Liver (tissue), 9 donors: ENCODE measurements around the gene F8. TPM values are rescaled to one million over a fixed set of nuclear protein-coding genes. Genes with fewer than 3 reads are reported as not detected.

ENCODE experiments used
- DNase-seq: peaks from one replicate; pipeline ENCODE4 v3.0.0-alpha.2; 2017; ENCODE audit warnings: low spot score
- H3K27ac ChIP-seq, 2 donors: one replicate each; pipeline ENCODE4 v1.7.0; 2013; ENCODE audit warnings: inconsistent platforms in 2 of 2, low read length in 2 of 2, control low read depth in 1 of 2, low read depth in 1 of 2, mild to moderate bottlenecking in 1 of 2
- H3K27me3 ChIP-seq, 4 donors: one replicate each; pipeline versions ENCODE4 v1.6.1 to v1.7.0; 2013; ENCODE audit warnings: low read length in 3 of 4, inconsistent platforms in 1 of 4, mild to moderate bottlenecking in 1 of 4, moderate library complexity in 1 of 4; ENCODE audit not compliant: control insufficient read depth in 4 of 4, insufficient read depth in 4 of 4
- H3K36me3 ChIP-seq, 4 donors: one replicate each; pipeline versions ENCODE4 v1.6.1 to v1.7.0; 2013; ENCODE audit warnings: low read length in 3 of 4, mild to moderate bottlenecking in 3 of 4, low read depth in 1 of 4, moderate library complexity in 1 of 4; ENCODE audit not compliant: control insufficient read depth in 4 of 4, insufficient read depth in 3 of 4
- H3K4me1 ChIP-seq, 4 donors: one replicate each; pipeline versions ENCODE4 v1.6.1 to v1.7.0; 2013; ENCODE audit warnings: low read length in 3 of 4, mild to moderate bottlenecking in 3 of 4, moderate library complexity in 1 of 4; ENCODE audit not compliant: control insufficient read depth in 4 of 4, insufficient read depth in 4 of 4
- H3K4me3 ChIP-seq, 3 donors: one replicate each; pipeline versions ENCODE4 v1.6.1 to v1.7.0; 2013; ENCODE audit warnings: low read length in 3 of 3, control low read depth in 1 of 3, low read depth in 1 of 3, mild to moderate bottlenecking in 1 of 3
- H3K9ac ChIP-seq, 2 donors: one replicate each; pipeline ENCODE4 v1.7.0; 2013; ENCODE audit warnings: low read length in 2 of 2, mild to moderate bottlenecking in 2 of 2, moderate library complexity in 2 of 2, control low read depth in 1 of 2, low read depth in 1 of 2
- H3K9me3 ChIP-seq, 4 donors: one replicate each; pipeline versions ENCODE4 v1.6.1 to v1.7.0; 2013; ENCODE audit warnings: low read length in 3 of 4; ENCODE audit not compliant: control insufficient read depth in 4 of 4
- EGR1 ChIP-seq, 2 donors: IDR thresholded peaks; 2 replicates each; pipeline ENCODE4 v1.6.1; 2016 to 2018; ENCODE audit warnings: antibody characterized with exemption in 2 of 2, low read depth in 2 of 2
- FOXA1 ChIP-seq: IDR thresholded peaks from 2 replicates; pipeline ENCODE4 v1.6.1; 2016; ENCODE audit warnings: antibody characterized with exemption
- FOXA2 ChIP-seq: IDR thresholded peaks from 2 replicates; pipeline ENCODE4 v1.6.1; 2016; ENCODE audit warnings: antibody characterized with exemption
- GABPA ChIP-seq, 2 donors: IDR thresholded peaks in 1 of 2; conservative IDR thresholded peaks in 1 of 2; 2 replicates each; pipeline ENCODE4 v1.6.1; 2016; ENCODE audit warnings: antibody characterized with exemption in 2 of 2, mild to moderate bottlenecking in 1 of 2, moderate library complexity in 1 of 2
- HNF4G ChIP-seq: IDR thresholded peaks from 2 replicates; pipeline ENCODE4 v1.6.1; 2016; ENCODE audit warnings: antibody characterized with exemption
- JUND ChIP-seq, 2 donors: IDR thresholded peaks; 2 replicates each; pipeline ENCODE4 v1.6.1; 2016; ENCODE audit warnings: antibody characterized with exemption in 2 of 2
- NR2F2 ChIP-seq: IDR thresholded peaks from 2 replicates; pipeline ENCODE4 v1.6.1; 2016; ENCODE audit warnings: antibody characterized with exemption
- RAD21 ChIP-seq, 2 donors: IDR thresholded peaks; 2 replicates each; pipeline ENCODE4 v1.6.1; 2016; ENCODE audit warnings: antibody characterized with exemption in 2 of 2, mild to moderate bottlenecking in 2 of 2
- REST ChIP-seq: IDR thresholded peaks from 2 replicates; pipeline ENCODE4 v1.6.1; 2016; ENCODE audit warnings: antibody characterized with exemption, mild to moderate bottlenecking
- RXRA ChIP-seq, 2 donors: IDR thresholded peaks; 2 replicates each; pipeline ENCODE4 v1.6.1; 2017 to 2018; ENCODE audit warnings: antibody characterized with exemption in 2 of 2, mild to moderate bottlenecking in 1 of 2
- SP1 ChIP-seq: IDR thresholded peaks from 2 replicates; pipeline ENCODE4 v1.6.1; 2018; ENCODE audit warnings: antibody characterized with exemption, mild to moderate bottlenecking
- TAF1 ChIP-seq: conservative IDR thresholded peaks from 2 replicates; pipeline ENCODE4 v1.6.1; 2016; ENCODE audit warnings: antibody characterized with exemption, mild to moderate bottlenecking
- YY1 ChIP-seq: IDR thresholded peaks from 2 replicates; pipeline ENCODE4 v1.6.1; 2016; ENCODE audit warnings: antibody characterized with exemption, mild to moderate bottlenecking
- whole genome bisulfite sequencing: extraction: QIAGEN DNeasy Blood & Tissue Kit; methylation state at CpG from one replicate; pipeline ENCODE4 v1.1.7; 2013; 5-methylcytosine and 5-hydroxymethylcytosine counted together
- polyA plus RNA-seq, 2 donors: library from polyadenylated mRNA; stranded (reverse) in 1 of 2; unstranded in 1 of 2; fragments of 200-250 nt in 1 of 2; fragments of >200 nt in 1 of 2; fragmentation: Nextera tagmentation in 1 of 2; extraction: Ambion mirVana in 1 of 2; gene quantifications; one replicate each; pipeline versions ENCODE4 v1.2.1 to v1.2.3, GENCODE V29; 2013 to 2015
- total RNA-seq, 2 donors: library from RNA; depleted of rRNA; stranded (reverse); fragments of >200 nt; gene quantifications; one replicate each; pipeline ENCODE4 v1.2.3, GENCODE V29; 2014
- TF ChIP-seq, protein P1 (sequence below): IDR thresholded peaks from 2 replicates; pipeline ENCODE4 v1.6.1; 2016; ENCODE audit warnings: antibody characterized with exemption
- TF ChIP-seq, protein P2 (sequence below): fragments of 150-350 bp; IDR thresholded peaks from 2 replicates; pipeline ENCODE4 v1.5.1; 2017; ENCODE audit warnings: improper control_type of control experiment, low read depth, low read length; ENCODE audit not compliant: missing input control
- donor health status: healthy.
- donor health status: healthy.
- donor health status: healthy.
- donor health status: healthy.
- donor health status: healthy.

Gene F8
- total and polyA plus RNA-seq, 4 donors, result 8.0 to 22.3 (median 13.8) TPM

GRCh38 chrX:154908821-154909220 is 113.7 kb downstream of the F8 start:
- Histone ChIP-seq H3K27ac (no peak overlapping the region), H3K36me3 (no peaks in the 10 kb centered on the region), H3K9me3 (peaks cover 0 to 5% (median 2%) of the 10 kb centered on the region in 4 donors), H3K27me3 (no peaks in the 10 kb centered on the region), H3K9ac (no peak overlapping the region), H3K4me3 (no peak overlapping the region), H3K4me1 (no peaks in the 10 kb centered on the region)
- DNase-seq, result no peak
- 89% methylated on average over 3 of the region's 3 CpGs for WGBS
- no peak for TF ChIP-seq EGR1 (IDR thresholded peaks at IDR 0.05; ENCODE audit: low read depth in 2 of 2)
- TF ChIP-seq YY1, result no peak
- TF ChIP-seq TAF1, result no peak
- no peak for TF ChIP-seq NR2F2
- no peak for TF ChIP-seq REST
- TF ChIP-seq, protein P1, sequence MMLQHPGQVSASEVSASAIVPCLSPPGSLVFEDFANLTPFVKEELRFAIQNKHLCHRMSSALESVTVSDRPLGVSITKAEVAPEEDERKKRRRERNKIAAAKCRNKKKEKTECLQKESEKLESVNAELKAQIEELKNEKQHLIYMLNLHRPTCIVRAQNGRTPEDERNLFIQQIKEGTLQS, result no peak
- TF ChIP-seq SP1, result no peak

DNA sequence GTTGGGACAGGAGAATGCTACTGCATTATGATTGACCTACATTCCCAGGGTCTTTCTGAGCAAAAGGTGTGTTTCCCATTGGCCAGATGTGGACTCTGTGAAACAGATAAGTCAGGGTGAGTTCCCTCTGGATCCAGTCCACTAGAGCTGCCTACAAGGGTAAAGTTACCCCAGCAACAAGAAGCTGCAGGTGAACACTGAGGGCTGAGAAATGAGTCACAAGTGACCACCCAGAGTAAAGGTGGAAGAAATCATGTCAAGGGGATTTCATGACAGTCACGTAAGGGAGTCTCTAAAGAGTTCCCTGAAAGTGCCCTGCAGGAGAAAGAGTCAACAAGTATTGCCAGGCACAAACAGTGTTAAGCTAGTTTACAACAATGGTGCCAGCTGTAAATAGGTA is 120.1 kb downstream of the F8 start:
- 91% methylated on average over 1 of the region's 1 CpG for WGBS
- no peak for TF ChIP-seq EGR1 (IDR thresholded peaks at IDR 0.05; ENCODE audit: low read depth in 2 of 2)
- TF ChIP-seq TAF1, result no peak
- no peak for TF ChIP-seq GABPA (IDR thresholded peaks at IDR 0.05 in 1 of 2, conservative IDR thresholded peaks at IDR 0.05 in 1 of 2)
- no peak for TF ChIP-seq REST
- Histone ChIP-seq H3K27ac (no peak overlapping the region), H3K4me3 (no peak overlapping the region), H3K9ac (no peak overlapping the region), H3K36me3 (no peaks in the 10 kb centered on the region), H3K9me3 (no peaks in the 10 kb centered on the region), H3K27me3 (peaks cover 0 to 2% (median 0%) of the 10 kb centered on the region in 4 donors), H3K4me1 (no peaks in the 10 kb centered on the region)
- no peak for DNase-seq

- Histone ChIP-seq H3K9ac (no peak overlapping the region), H3K4me3 (no peak overlapping the region), H3K9me3 (no peaks in the 10 kb centered on the region), H3K36me3 (no peaks in the 10 kb centered on the region), H3K4me1 (no peaks in the 10 kb centered on the region), H3K27ac (no peak overlapping the region), H3K27me3 (peaks cover 0 to 2% (median 0%) of the 10 kb centered on the region in 4 donors)
- no peak for DNase-seq
- WGBS, result 95% methylated on average over 8 of the region's 8 CpGs
- TF ChIP-seq YY1 (no peak), EGR1 (IDR thresholded peaks at IDR 0.05; ENCODE audit: low read depth in 2 of 2) (no peak), NR2F2 (no peak), SP1 (no peak), FOXA1 (no peak), RXRA (IDR thresholded peaks at IDR 0.05) (no peak), REST (no peak), RAD21 (IDR thresholded peaks at IDR 0.05) (no peak), JUND (IDR thresholded peaks at IDR 0.05) (no peak), TAF1 (no peak), HNF4G (no peak), FOXA2 (no peak)
- TF ChIP-seq, protein P2, sequence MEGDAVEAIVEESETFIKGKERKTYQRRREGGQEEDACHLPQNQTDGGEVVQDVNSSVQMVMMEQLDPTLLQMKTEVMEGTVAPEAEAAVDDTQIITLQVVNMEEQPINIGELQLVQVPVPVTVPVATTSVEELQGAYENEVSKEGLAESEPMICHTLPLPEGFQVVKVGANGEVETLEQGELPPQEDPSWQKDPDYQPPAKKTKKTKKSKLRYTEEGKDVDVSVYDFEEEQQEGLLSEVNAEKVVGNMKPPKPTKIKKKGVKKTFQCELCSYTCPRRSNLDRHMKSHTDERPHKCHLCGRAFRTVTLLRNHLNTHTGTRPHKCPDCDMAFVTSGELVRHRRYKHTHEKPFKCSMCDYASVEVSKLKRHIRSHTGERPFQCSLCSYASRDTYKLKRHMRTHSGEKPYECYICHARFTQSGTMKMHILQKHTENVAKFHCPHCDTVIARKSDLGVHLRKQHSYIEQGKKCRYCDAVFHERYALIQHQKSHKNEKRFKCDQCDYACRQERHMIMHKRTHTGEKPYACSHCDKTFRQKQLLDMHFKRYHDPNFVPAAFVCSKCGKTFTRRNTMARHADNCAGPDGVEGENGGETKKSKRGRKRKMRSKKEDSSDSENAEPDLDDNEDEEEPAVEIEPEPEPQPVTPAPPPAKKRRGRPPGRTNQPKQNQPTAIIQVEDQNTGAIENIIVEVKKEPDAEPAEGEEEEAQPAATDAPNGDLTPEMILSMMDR, result no peak
Measured at GRCh38 chrX:154900323-154900722, 122.2 kb downstream of the F8 start.
